Measurements from ENCODE around the gene PROSER3.

PROSER3 gene

GRCh38 chr19:35739275-35740107 is 18.5 kb upstream of the PROSER3 start:
- DNase-seq (ENCODE audit: low spot score) = no peak

- DNase-seq (ENCODE audit: low spot score) = no peak
Observed at GRCh38 chr19:35740108-35740422, 17.9 kb upstream of the PROSER3 start.

GRCh38 chr19:35740423-35741202 is 17.4 kb upstream of the PROSER3 start:
- DNase-seq (ENCODE audit: low spot score) = peak; percentile 99

- DNase-seq (ENCODE audit: low spot score) = no peak
Observed at GRCh38 chr19:35741203-35741515, 16.8 kb upstream of the PROSER3 start.

GRCh38 chr19:35742121-35742724 is 15.8 kb upstream of the PROSER3 start, which contains the start of gene IGFLR1:
Gene IGFLR1, minus strand, starts transcription at chr19:35742452. Its CDS starts 1,272 bp downstream, at chr19:35741180.
- no peak for DNase-seq (ENCODE audit: low spot score)

GRCh38 chr19:35743640-35744429 is 14.1 kb upstream of the PROSER3 start:
- DNase-seq (ENCODE audit: low spot score) = no peak

GRCh38 chr19:35744430-35745327 is 13.3 kb upstream of the PROSER3 start:
- DNase-seq (ENCODE audit: low spot score) = peak; percentile 93

GRCh38 chr19:35745328-35746086 is 12.5 kb upstream of the PROSER3 start, which contains the start of the genes PSENEN and U2AF1L4:
Gene PSENEN, plus strand, starts transcription at chr19:35745651. Its CDS starts 280 bp downstream, at chr19:35745931.
Gene U2AF1L4, minus strand, starts transcription at chr19:35745418. Its CDS starts 27 bp downstream, at chr19:35745391.
- DNase-seq (ENCODE audit: low spot score) = peak; percentile 96

- no peak for DNase-seq (ENCODE audit: low spot score)
Observed at GRCh38 chr19:35746087-35746462, 11.9 kb upstream of the PROSER3 start.

GRCh38 chr19:35746531-35746930 is 11.4 kb upstream of the PROSER3 start:
- no peak for DNase-seq (ENCODE audit: low spot score)

GRCh38 chr19:35748106-35749020 is 9.6 kb upstream of the PROSER3 start, which contains the start of gene LIN37:
Gene LIN37, plus strand, starts transcription at chr19:35748576. Its CDS starts 149 bp downstream, at chr19:35748725.
- peak; percentile 97 for DNase-seq (ENCODE audit: low spot score)

GRCh38 chr19:35750167-35750566 is 7.8 kb upstream of the PROSER3 start:
- DNase-seq (ENCODE audit: low spot score) = no peak

- DNase-seq (ENCODE audit: low spot score) = no peak
Observed at GRCh38 chr19:35751839-35752745, 5.9 kb upstream of the PROSER3 start.

GRCh38 chr19:35752746-35753350 is 5.1 kb upstream of the PROSER3 start:
- no peak for DNase-seq (ENCODE audit: low spot score)

- no peak for DNase-seq (ENCODE audit: low spot score)
Observed at GRCh38 chr19:35753634-35754369, 4.2 kb upstream of the PROSER3 start.

GRCh38 chr19:35754370-35755130 is 3.4 kb upstream of the PROSER3 start:
- DNase-seq (ENCODE audit: low spot score) = no peak
